CD4-positive, alpha-beta T cell treated with Interleukin-6 for 4 hours (primary cell): ENCODE measurements around the gene ANKRD2.
"Not testable (repeated sequence)": the region's sequence is repeated elsewhere in the genome, so short reads cannot be mapped to it uniquely, and the experiment has no call there.

Source experiments
- DNase-seq: peaks from one replicate; pipeline ENCODE4 v3.0.0-alpha.2; 2020; ENCODE audit warnings: mixed read lengths

ANKRD2 gene

GRCh38 chr10:97572214-97572989, at the start of gene ANKRD2:
ANKRD2 (plus strand) TSS chr10:97572779; CDS start chr10:97572789, 10 bp downstream.
- peak; percentile 50 for DNase-seq

- no peak for DNase-seq
Observed at GRCh38 chr10:97522937-97523336, 49.6 kb upstream of the ANKRD2 start.

- no peak for DNase-seq
Observed at GRCh38 chr10:97525086-97525485, 47.5 kb upstream of the ANKRD2 start.

- DNase-seq = no peak
Observed at GRCh38 chr10:97525683-97526110, 46.9 kb upstream of the ANKRD2 start.

GRCh38 chr10:97528876-97529275, 43.7 kb upstream of the ANKRD2 start:
- not testable (repeated sequence) for DNase-seq

- no peak for DNase-seq
Observed at GRCh38 chr10:97529685-97530465, 42.7 kb upstream of the ANKRD2 start.

- DNase-seq = no peak
Observed at GRCh38 chr10:97531401-97531986, 41.1 kb upstream of the ANKRD2 start.

GRCh38 chr10:97532935-97533671, 39.5 kb upstream of the ANKRD2 start:
- DNase-seq = no peak

- DNase-seq = no peak
Observed at GRCh38 chr10:97533888-97534287, 38.7 kb upstream of the ANKRD2 start.

- DNase-seq = peak; percentile 41
Observed at GRCh38 chr10:97534746-97535367, 37.7 kb upstream of the ANKRD2 start.

GRCh38 chr10:97537186-97537869, 35.3 kb upstream of the ANKRD2 start:
- no peak for DNase-seq

- DNase-seq = no peak
Observed at GRCh38 chr10:97538411-97538810, 34.2 kb upstream of the ANKRD2 start.

- no peak for DNase-seq
Observed at GRCh38 chr10:97538839-97539238, 33.7 kb upstream of the ANKRD2 start.

GRCh38 chr10:97539523-97540200, 32.9 kb upstream of the ANKRD2 start:
- no peak for DNase-seq

GRCh38 chr10:97540669-97541500, 31.7 kb upstream of the ANKRD2 start:
- no peak for DNase-seq

- peak; percentile 31 for DNase-seq
Observed at GRCh38 chr10:97542169-97543024, 30.2 kb upstream of the ANKRD2 start.

GRCh38 chr10:97543025-97543546, 29.5 kb upstream of the ANKRD2 start:
- DNase-seq = peak; percentile 52

GRCh38 chr10:97546456-97547270, 25.9 kb upstream of the ANKRD2 start:
- DNase-seq = no peak
